K562 (cell line): Measurements from ENCODE around the gene SLC35G4. TPM values are rescaled to one million over a fixed set of nuclear protein-coding genes. Genes with fewer than 3 reads are reported as not detected.
"Not testable (repeated sequence)": the region's sequence is repeated elsewhere in the genome, so short reads cannot be mapped to it uniquely, and the experiment has no call there.

ENCODE experiments used
- ATAC-seq: fragments of 200-7000 bp; cut with Tn5 transposase; 3 replicates; pipeline ENCODE4 v1.9.1; 2020; ENCODE audit warnings: moderate library complexity
- BruUV-seq: library from RNA; stranded (reverse); fragments of 400-500 nt; replicated peaks from 2 replicates; lab custom pipeline; 2021; lab: Mats Ljungman, UMichigan
- CTCF ChIA-PET: fragments of 300-600 bp; formaldehyde crosslinking; extraction: SDS; loops from one replicate; lab custom pipeline; 2021; ENCODE audit warnings: low intra/inter-chr PET ratio; lab: Yijun Ruan, JAX
- POLR2A ChIA-PET: fragments of 300-600, 350-650 bp; sonication (Branson Sonifier 250); formaldehyde crosslinking; extraction: SDS; loops from one replicate; lab custom pipeline; 2021; ENCODE audit warnings: antibody characterized with exemption, inconsistent platforms; lab: Yijun Ruan, JAX
- DNase-seq, 4 experiments: peaks; one replicate each; pipeline versions ENCODE4 v3.0.0 to v3.0.0-alpha.2; 2011 to 2018; ENCODE audit warnings: low spot score in 3 of 4, mixed read lengths in 3 of 4; ENCODE audit errors: extremely low read depth in 1 of 4
- FAIRE-seq: peaks from 2 replicates; lab custom pipeline; 2011; peaks lifted over from hg19 to GRCh38; lab: Jason Lieb, UNC
- H2AFZ ChIP-seq: 2 replicates; pipeline ENCODE4 v1.6.0; 2011; ENCODE audit warnings: low read depth, low read length, control low read depth, inconsistent platforms
- H3K27ac ChIP-seq: fragments of 200-600 bp; 3 replicates; pipeline ENCODE4 v1.8.0; 2011; ENCODE audit warnings: low read depth, mild to moderate bottlenecking, control low read depth, inconsistent platforms, low read length, moderate library complexity, mixed read lengths; ENCODE audit errors: extremely low read depth
- H3K27me3 ChIP-seq, 2 experiments: fragments of 300-600 bp in 1 of 2; 2 replicates in 1 of 2; 3 replicates in 1 of 2; pipeline versions ENCODE4 v1.6.0 to v1.8.0; 2011; ENCODE audit warnings: inconsistent platforms in 2 of 2, low read length in 2 of 2, mild to moderate bottlenecking in 1 of 2, mixed read lengths in 1 of 2, moderate library complexity in 1 of 2; ENCODE audit not compliant: control insufficient read depth in 2 of 2, insufficient read depth in 2 of 2
- H3K36me3 ChIP-seq: fragments of 300-600 bp; 3 replicates; pipeline ENCODE4 v1.8.0; 2011; ENCODE audit warnings: mild to moderate bottlenecking, low read length, inconsistent platforms; ENCODE audit not compliant: control insufficient read depth, insufficient read depth
- H3K4me1 ChIP-seq, 2 experiments: fragments of 200-600 bp in 1 of 2; replicated peaks in 1 of 2; 2 replicates in 1 of 2; 3 replicates in 1 of 2; pipeline versions ENCODE4 v1.5.1 to v1.8.0; 2011; ENCODE audit warnings: inconsistent platforms in 2 of 2, low read length in 2 of 2, mild to moderate bottlenecking in 1 of 2, mixed read lengths in 1 of 2, moderate library complexity in 1 of 2; ENCODE audit not compliant: control insufficient read depth in 2 of 2, insufficient read depth in 2 of 2
- H3K4me2 ChIP-seq: 2 replicates; pipeline ENCODE4 v1.6.1; 2011; ENCODE audit warnings: low read length, control low read depth, inconsistent platforms, mixed read lengths; ENCODE audit not compliant: insufficient read depth
- H3K4me3 ChIP-seq: fragments of 200-600 bp; sonication (generic), shearing (Covaris generic); 2 replicates; pipeline ENCODE4 v1.5.1; 2016; ENCODE audit warnings: control low read depth, inconsistent platforms
- H3K79me2 ChIP-seq: fragments of 200-600 bp; 3 replicates; pipeline ENCODE4 v1.8.0; 2011; ENCODE audit warnings: low read length, inconsistent platforms; ENCODE audit not compliant: control insufficient read depth, insufficient read depth
- H3K9ac ChIP-seq, 2 experiments: 2 replicates each; pipeline versions ENCODE4 v1.6.0 to v1.6.1; 2011; ENCODE audit warnings: low read depth in 2 of 2, low read length in 2 of 2, control low read depth in 1 of 2, inconsistent platforms in 1 of 2, mild to moderate bottlenecking in 1 of 2, mixed read lengths in 1 of 2; ENCODE audit not compliant: insufficient read depth in 1 of 2
- H3K9me1 ChIP-seq: one replicate; pipeline ENCODE4 v1.6.0; 2011; ENCODE audit warnings: inconsistent platforms, mild to moderate bottlenecking, low read length, moderate library complexity; ENCODE audit not compliant: control insufficient read depth, insufficient read depth
- H3K9me3 ChIP-seq: replicated peaks from 2 replicates; pipeline ENCODE4 v1.5.1; 2011; ENCODE audit warnings: low read depth, low read length, inconsistent platforms; ENCODE audit not compliant: control insufficient read depth, insufficient read depth
- H4K20me1 ChIP-seq: replicated peaks from 2 replicates; pipeline ENCODE4 v1.6.1; 2011; ENCODE audit warnings: low read length, inconsistent platforms, mixed read lengths; ENCODE audit not compliant: control insufficient read depth, insufficient read depth
- WGBS: fragments of 100-300 bp; shearing (Covaris generic); methylation state at CpG from one replicate; pipeline ENCODE4 v1.1.6; 2016; ENCODE audit warnings: low coverage, mixed read lengths; ENCODE audit not compliant: insufficient coverage; ENCODE audit errors: missing lambda C conversion rate; 5-methylcytosine and 5-hydroxymethylcytosine counted together
- in situ Hi-C: fragments of 300-500 bp; cut with MboI; formaldehyde crosslinking; loops from 4 replicates; pipeline ENCODE4 v1.15.0; 2018; ENCODE audit warnings: inconsistent platforms, mixed read lengths
- intact Hi-C: fragments of 100-400 bp; cut with micrococcal nuclease; formaldehyde crosslinking; loops from 2 replicates; pipeline ENCODE4 v1.14.2; 2022
- polyA plus RNA-seq, 8 experiments: library from polyadenylated mRNA; depleted of rRNA in 4 of 8; stranded (reverse) in 5 of 8; unstranded in 3 of 8; fragments of >200 nt; fragmentation: Nextera tagmentation in 2 of 8; fragmentation: Illumina TruSeq in 1 of 8; extraction: Ambion mirVana in 2 of 8; extraction: Trizol in 1 of 8; gene quantifications; 2 replicates each; pipeline versions ENCODE4 v1.2.1 to v1.2.3, GENCODE V29; 2011 to 2014; ENCODE audit warnings: inconsistent platforms in 1 of 8, missing spikeins in 1 of 8
- total RNA-seq, 7 experiments: library from RNA; depleted of rRNA in 6 of 7; stranded (reverse); fragments of >200 nt in 6 of 7; fragmentation: Illumina TruSeq in 2 of 7; extraction: Trizol in 2 of 7; gene quantifications; 2 replicates each; pipeline versions ENCODE4 v1.2.1 to v1.2.3, GENCODE V29; 2011 to 2021; ENCODE audit warnings: low replicate concordance in 1 of 7

Gene SLC35G4
- total and polyA plus RNA-seq, 9 of the 15 experiments (the other 6 are each of a cell fraction or from before 2014, with no cell fraction given), result not detected

- CTCF ChIA-PET, H3K4me1 ChIP-seq, BruUV-seq, DNase-seq, H3K36me3 ChIP-seq, H2AFZ ChIP-seq, H3K9me1 ChIP-seq, H3K4me2 ChIP-seq, H3K9me3 ChIP-seq, FAIRE-seq, H3K4me3 ChIP-seq, H3K27me3 ChIP-seq, H4K20me1 ChIP-seq, ATAC-seq, intact Hi-C loops, H3K9ac ChIP-seq, POLR2A ChIA-PET, H3K27ac ChIP-seq, H3K79me2 ChIP-seq: not testable (repeated sequence)
- 3% methylated on average over 13 of the region's 18 CpGs for WGBS
- in situ Hi-C loops, result loop anchor here (5.0 kb wide), 1 partner anchor 34 kb away; no protein-coding TSS in a partner anchor
Measured at GRCh38 chr18:11613073-11613472, 3.7 kb downstream of the SLC35G4 start.

GRCh38 chr18:11613611-11614010 is 4.2 kb downstream of the SLC35G4 start:
- H3K27ac ChIP-seq, H4K20me1 ChIP-seq, ATAC-seq, DNase-seq, FAIRE-seq, H3K9me3 ChIP-seq, H3K36me3 ChIP-seq, H2AFZ ChIP-seq, BruUV-seq, POLR2A ChIA-PET, H3K4me3 ChIP-seq, H3K4me1 ChIP-seq, H3K4me2 ChIP-seq, H3K79me2 ChIP-seq, H3K9me1 ChIP-seq, H3K27me3 ChIP-seq, intact Hi-C loops, CTCF ChIA-PET, H3K9ac ChIP-seq: not testable (repeated sequence)
- WGBS, result 3% methylated on average over 21 of the region's 23 CpGs
- in situ Hi-C loops, result loop anchor here (5.0 kb wide), 1 partner anchor 34 kb away; no protein-coding TSS in a partner anchor

GRCh38 chr18:11614042-11614441 is 4.6 kb downstream of the SLC35G4 start:
- CTCF ChIA-PET, ATAC-seq, H3K9me1 ChIP-seq, BruUV-seq, DNase-seq, H3K79me2 ChIP-seq, H3K4me1 ChIP-seq, H3K9ac ChIP-seq, H2AFZ ChIP-seq, H3K4me2 ChIP-seq, POLR2A ChIA-PET, H4K20me1 ChIP-seq, H3K27ac ChIP-seq, FAIRE-seq, H3K9me3 ChIP-seq, H3K4me3 ChIP-seq, intact Hi-C loops, H3K27me3 ChIP-seq, H3K36me3 ChIP-seq: not testable (repeated sequence)
- in situ Hi-C loops, result loop anchor here (5.0 kb wide), 1 partner anchor 33 kb away; no protein-coding TSS in a partner anchor
- 0% methylated on average over 12 of the region's 21 CpGs for WGBS

GRCh38 chr18:11614981-11615380 is 5.6 kb downstream of the SLC35G4 start:
- intact Hi-C loops, H3K4me1 ChIP-seq, H3K4me2 ChIP-seq, H3K4me3 ChIP-seq, H3K27ac ChIP-seq, H2AFZ ChIP-seq, H3K9me3 ChIP-seq, ATAC-seq, FAIRE-seq, H3K79me2 ChIP-seq, CTCF ChIA-PET, H3K9me1 ChIP-seq, DNase-seq, POLR2A ChIA-PET, H3K36me3 ChIP-seq, H3K27me3 ChIP-seq, H4K20me1 ChIP-seq, H3K9ac ChIP-seq, BruUV-seq: not testable (repeated sequence)
- in situ Hi-C loops, result loop anchor here (5.0 kb wide), 1 partner anchor 32 kb away; no protein-coding TSS in a partner anchor
- WGBS, result 4% methylated on average over 5 of the region's 6 CpGs
